Activated CD4-positive, alpha-beta T cell treated with anti-CD3 and anti-CD28 coated beads, Interleukin-2, Interleukin-6, amounts not matched to agents 100 ng/mL and 50 ng/mL, durations not matched to agents 16 hours and 8 hours (primary cell): ENCODE data around the gene ZNF638.
A peak's percentile ranks its signal among the peaks of the same experiment; 100 is the strongest.
"Not testable (repeated sequence)": the region's sequence is repeated elsewhere in the genome, so short reads cannot be mapped to it uniquely, and the experiment has no call there.

Experiments
- DNase-seq: peaks from one replicate; pipeline ENCODE4 v3.0.0-alpha.2; 2020

The ZNF638 gene

GRCh38 chr2:71402427-71402826 lies 70.8 kb downstream of the ZNF638 start:
- no peak for DNase-seq

GRCh38 chr2:71409611-71410010 lies 78.0 kb downstream of the ZNF638 start:
- no peak for DNase-seq

GRCh38 chr2:71410696-71411095 lies 79.1 kb downstream of the ZNF638 start:
- DNase-seq = no peak

GRCh38 chr2:71416866-71417265 lies 85.3 kb downstream of the ZNF638 start:
- peak; percentile 18 for DNase-seq

- DNase-seq = no peak
Observed at GRCh38 chr2:71417300-71418202, 86.0 kb downstream of the ZNF638 start.

GRCh38 chr2:71419145-71419544 lies 87.6 kb downstream of the ZNF638 start:
- DNase-seq = no peak

GRCh38 chr2:71419976-71420375 lies 88.4 kb downstream of the ZNF638 start:
- DNase-seq = no peak

GRCh38 chr2:71422786-71423185 lies 91.2 kb downstream of the ZNF638 start:
- DNase-seq = no peak

GRCh38 chr2:71423817-71424420 lies 92.3 kb downstream of the ZNF638 start:
- DNase-seq = no peak

GRCh38 chr2:71426721-71427120 lies 95.1 kb downstream of the ZNF638 start:
- no peak for DNase-seq

GRCh38 chr2:71428472-71429383 lies 97.1 kb downstream of the ZNF638 start:
- no peak for DNase-seq

- not testable (repeated sequence) for DNase-seq
Observed at GRCh38 chr2:71445142-71445541, 113.6 kb downstream of the ZNF638 start.

- DNase-seq = no peak
Observed at GRCh38 chr2:71446505-71446904, 114.9 kb downstream of the ZNF638 start.

- DNase-seq = no peak
Observed at GRCh38 chr2:71449343-71449742, 117.8 kb downstream of the ZNF638 start.

- DNase-seq = no peak
Observed at GRCh38 chr2:71451705-71452104, 120.1 kb downstream of the ZNF638 start.

- DNase-seq = peak; percentile 20
Observed at GRCh38 chr2:71452565-71452964, 121.0 kb downstream of the ZNF638 start.

GRCh38 chr2:71453404-71454220 lies 122.0 kb downstream of the ZNF638 start, which contains the start of gene DYSF:
Gene DYSF (plus strand): TSS chr2:71453561.
- DNase-seq = no peak

- DNase-seq = no peak
Observed at GRCh38 chr2:71454221-71455010, 122.8 kb downstream of the ZNF638 start.

- DNase-seq = no peak
Observed at GRCh38 chr2:71455011-71455740, 123.6 kb downstream of the ZNF638 start.

- DNase-seq = no peak
Observed at GRCh38 chr2:71455741-71456569, 124.4 kb downstream of the ZNF638 start.
